Activated T-cell treated with anti-CD3 and anti-CD28 coated beads, Interleukin-2, amount 50 U/mL, for 72 hours (primary cell): ENCODE measurements around the gene RND1. TPM values are rescaled to one million over a fixed set of nuclear protein-coding genes. Genes with fewer than 3 reads are reported as not detected.

Experiments
- ATAC-seq, 2 donors: fragments of 150-1000 bp; cut with Tn5 transposase; replicated peaks in 1 of 2; 2 replicates each; pipeline ENCODE4 v1.10.0; 2021; ENCODE audit warnings: moderate library complexity in 2 of 2, mild to moderate bottlenecking in 1 of 2
- DNase-seq, 2 donors: peaks; one replicate each; pipeline ENCODE4 v3.0.0; 2021 to 2022; ENCODE audit warnings: mixed read lengths in 1 of 2
- H3K27ac Mint-ChIP-seq: one replicate; pipeline ENCODE4 v1.8.0; 2022; ENCODE audit warnings: mild to moderate bottlenecking, moderate library complexity, mixed read lengths
- H3K27me3 Mint-ChIP-seq: one replicate; pipeline ENCODE4 v1.8.0; 2022; ENCODE audit warnings: low read depth, mixed read lengths
- H3K36me3 Mint-ChIP-seq, 2 donors: one replicate each; pipeline ENCODE4 v1.8.0; 2022; ENCODE audit warnings: mixed read lengths in 2 of 2, mild to moderate bottlenecking in 1 of 2; ENCODE audit not compliant: insufficient read depth in 2 of 2
- H3K4me1 Mint-ChIP-seq: one replicate; pipeline ENCODE4 v1.8.0; 2022; ENCODE audit warnings: low read depth, mixed read lengths
- H3K4me3 Mint-ChIP-seq, 2 donors: one replicate each; pipeline ENCODE4 v1.8.0; 2022; ENCODE audit warnings: mild to moderate bottlenecking in 2 of 2, mixed read lengths in 2 of 2, moderate library complexity in 2 of 2
- H3K9me3 Mint-ChIP-seq, 2 donors: one replicate each; pipeline ENCODE4 v1.8.0; 2022; ENCODE audit warnings: mixed read lengths in 2 of 2
- total RNA-seq, 2 donors: library from RNA; stranded (reverse); gene quantifications; one replicate each; pipeline ENCODE4 v1.2.3, GENCODE V29; 2022

The RND1 gene
- total RNA-seq, 2 donors from 2014 or later: 4.5 to 5.5 TPM

DNA sequence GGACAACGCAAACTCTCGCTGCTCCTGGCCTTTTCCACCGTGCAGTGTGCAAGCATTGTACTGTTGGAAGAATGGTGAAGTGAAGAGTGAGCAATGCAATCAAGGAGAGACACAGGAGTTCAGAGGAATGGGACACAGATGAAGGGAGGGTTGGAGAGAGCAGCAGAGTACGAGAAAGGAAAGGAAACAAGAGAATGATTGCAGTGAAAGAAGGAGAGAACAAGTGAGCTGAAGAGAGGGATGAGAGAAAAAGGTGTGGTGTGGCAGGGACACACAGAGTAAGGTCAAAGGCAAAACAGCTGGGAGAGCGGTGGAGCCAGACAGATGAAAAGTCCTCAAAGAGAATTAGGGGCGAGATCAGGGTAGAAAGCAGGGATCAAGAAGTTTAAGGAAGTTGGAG is 34.4 kb downstream of the RND1 start:
- DNase-seq (no peak), ATAC-seq (no peak)
- H3K9me3 Mint-ChIP-seq: no peaks in the 10 kb centered on the region
- peaks cover under 1% of the 10 kb centered on the region for H3K4me1 Mint-ChIP-seq
- H3K4me3 Mint-ChIP-seq: no peak overlapping the region
- no peaks in the 10 kb centered on the region for H3K27me3 Mint-ChIP-seq
- no peak overlapping the region for H3K27ac Mint-ChIP-seq
- H3K36me3 Mint-ChIP-seq: peaks cover 13 to 30% of the 10 kb centered on the region in 2 donors

DNA sequence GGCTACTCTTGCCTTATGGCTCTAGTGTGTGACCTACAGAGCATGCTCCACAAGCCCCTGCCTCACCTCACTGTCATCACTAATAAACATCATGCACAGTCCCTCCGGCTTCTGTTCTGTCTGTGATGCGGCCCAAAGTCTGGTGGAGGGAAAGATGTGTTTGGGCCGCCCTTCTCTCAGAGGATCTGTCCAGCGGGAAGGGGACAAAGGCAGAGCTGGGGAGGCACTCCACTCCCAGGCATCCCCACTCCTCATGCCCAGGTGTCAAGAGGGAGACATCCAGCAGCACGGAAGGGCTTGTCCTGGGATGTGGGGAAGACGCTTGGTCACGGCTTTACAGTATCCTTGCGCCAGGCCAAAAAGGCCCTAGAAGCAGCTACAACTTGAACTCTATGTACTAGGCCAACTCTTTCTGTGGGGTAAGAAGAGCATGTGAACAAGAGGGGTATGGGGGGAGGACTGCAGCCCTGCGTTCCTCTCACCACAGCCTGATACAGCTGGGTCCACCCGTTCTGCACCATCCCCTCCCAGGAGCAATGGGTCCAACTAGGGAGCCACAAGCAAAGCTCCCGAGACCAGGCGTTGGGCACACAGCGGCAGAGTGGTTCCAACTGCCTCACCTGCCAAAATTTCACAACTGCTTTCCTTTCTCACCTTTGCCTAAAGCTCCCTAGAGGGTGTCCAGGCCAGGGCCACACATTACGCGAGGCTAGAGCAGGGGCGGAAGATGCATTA is 36.7 kb downstream of the RND1 start:
- ATAC-seq (no peak), DNase-seq (no peak)
- Mint-ChIP-seq H3K27me3 (no peaks in the 10 kb centered on the region), H3K27ac (peak overlapping the region; percentile 48), H3K9me3 (no peaks in the 10 kb centered on the region), H3K4me3 (no peak overlapping the region), H3K36me3 (peaks cover 11 to 23% of the 10 kb centered on the region in 2 donors), H3K4me1 (peaks cover 4% of the 10 kb centered on the region)

DNA sequence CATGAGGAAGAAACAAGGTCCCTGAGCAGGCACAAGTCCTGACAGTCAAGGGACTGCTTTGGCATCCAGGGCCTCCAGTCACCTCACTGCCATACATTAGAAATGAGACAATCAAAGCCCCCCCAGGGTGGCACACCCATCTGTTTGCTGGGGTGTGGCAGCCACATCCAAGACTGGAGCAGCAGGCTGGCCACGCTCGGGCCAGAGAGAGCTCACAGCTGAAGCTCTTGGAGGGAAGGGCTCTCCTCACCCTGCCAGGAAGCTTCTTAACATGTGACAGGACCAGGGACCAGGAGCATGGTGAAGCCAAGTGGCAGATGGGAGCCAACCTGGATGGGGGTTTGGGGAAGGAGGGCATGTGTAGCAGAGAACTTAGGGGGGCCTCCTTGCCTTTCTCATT is 37.4 kb downstream of the RND1 start:
- peaks cover 4% of the 10 kb centered on the region for H3K4me1 Mint-ChIP-seq
- ATAC-seq (no peak), DNase-seq (no peak)
- no peaks in the 10 kb centered on the region for H3K9me3 Mint-ChIP-seq
- H3K4me3 Mint-ChIP-seq: no peak overlapping the region
- H3K36me3 Mint-ChIP-seq: peaks cover 9 to 19% of the 10 kb centered on the region in 2 donors
- H3K27ac Mint-ChIP-seq: no peak overlapping the region
- H3K27me3 Mint-ChIP-seq: no peaks in the 10 kb centered on the region

DNA sequence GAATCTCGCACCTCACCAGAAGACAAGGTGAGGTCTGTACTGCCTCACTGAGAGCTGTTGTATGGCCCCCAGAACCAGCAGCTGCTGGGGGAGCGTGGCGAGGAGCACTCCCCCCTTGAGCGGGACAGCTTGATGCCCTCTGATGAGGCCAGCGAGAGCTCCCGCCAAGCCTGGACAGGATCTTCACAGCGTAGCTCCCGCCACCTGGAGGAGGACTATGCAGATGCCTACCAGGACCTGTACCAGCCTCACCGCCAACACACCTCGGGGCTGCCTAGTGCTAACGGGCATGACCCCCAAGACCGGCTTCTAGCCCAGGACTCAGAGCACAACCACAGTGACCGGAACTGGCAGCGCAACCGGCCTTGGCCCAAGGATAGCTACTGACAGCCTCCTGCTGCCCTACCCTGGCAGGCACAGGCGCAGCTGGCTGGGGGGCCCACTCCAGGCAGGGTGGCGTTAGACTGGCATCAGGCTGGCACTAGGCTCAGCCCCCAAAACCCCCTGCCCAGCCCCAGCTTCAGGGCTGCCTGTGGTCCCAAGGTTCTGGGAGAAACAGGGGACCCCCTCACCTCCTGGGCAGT is 38.1 kb downstream of the RND1 start:
- H3K27me3 Mint-ChIP-seq: no peaks in the 10 kb centered on the region
- peaks cover 7 to 17% of the 10 kb centered on the region in 2 donors for H3K36me3 Mint-ChIP-seq
- H3K27ac Mint-ChIP-seq: no peak overlapping the region
- DNase-seq (no peak), ATAC-seq (no peak)
- H3K4me3 Mint-ChIP-seq: no peak overlapping the region
- peaks cover 4% of the 10 kb centered on the region for H3K4me1 Mint-ChIP-seq
- H3K9me3 Mint-ChIP-seq: no peaks in the 10 kb centered on the region

GRCh38 chr12:48827026-48827425 is 38.6 kb downstream of the RND1 start:
- H3K4me1 Mint-ChIP-seq: peaks cover 4% of the 10 kb centered on the region
- no peaks in the 10 kb centered on the region for H3K9me3 Mint-ChIP-seq
- H3K4me3 Mint-ChIP-seq: no peak overlapping the region
- H3K36me3 Mint-ChIP-seq: peaks cover 4 to 13% of the 10 kb centered on the region in 2 donors
- DNase-seq (no peak), ATAC-seq (no peak)
- H3K27ac Mint-ChIP-seq: no peak overlapping the region
- no peaks in the 10 kb centered on the region for H3K27me3 Mint-ChIP-seq

- no peak for DNase-seq
- Mint-ChIP-seq H3K27ac (no peak overlapping the region), H3K27me3 (no peaks in the 10 kb centered on the region), H3K4me3 (no peak overlapping the region), H3K4me1 (peaks cover 4% of the 10 kb centered on the region), H3K36me3 (peaks cover 4 to 12% of the 10 kb centered on the region in 2 donors), H3K9me3 (no peaks in the 10 kb centered on the region)
- no peak for ATAC-seq
Measured at GRCh38 chr12:48826209-48826855, 39.3 kb downstream of the RND1 start.

GRCh38 chr12:48824905-48825304 is 40.8 kb downstream of the RND1 start:
- Mint-ChIP-seq H3K9me3 (no peaks in the 10 kb centered on the region), H3K4me1 (peaks cover 4% of the 10 kb centered on the region), H3K27ac (no peak overlapping the region), H3K36me3 (peaks cover 0 to 3% of the 10 kb centered on the region in 2 donors), H3K4me3 (no peak overlapping the region), H3K27me3 (no peaks in the 10 kb centered on the region)
- DNase-seq: no peak
- ATAC-seq: no peak

DNA sequence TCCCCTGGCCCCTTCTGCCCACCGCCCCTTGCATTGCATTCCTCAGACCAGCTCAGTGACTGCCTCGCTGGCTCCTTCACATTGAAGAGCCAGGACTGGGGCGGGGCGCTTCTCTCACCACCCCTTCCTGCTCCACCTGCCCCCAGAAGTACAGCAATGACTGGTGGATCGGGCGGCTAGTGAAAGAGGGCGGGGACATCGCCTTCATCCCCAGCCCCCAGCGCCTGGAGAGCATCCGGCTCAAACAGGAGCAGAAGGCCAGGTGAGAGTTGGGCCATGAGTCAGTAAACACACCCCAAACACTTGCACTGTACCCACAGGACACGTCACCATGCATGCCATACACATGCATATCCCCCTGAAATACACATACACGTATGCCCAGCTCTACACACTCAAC is 41.6 kb downstream of the RND1 start:
- Mint-ChIP-seq H3K4me3 (no peak overlapping the region), H3K27ac (no peak overlapping the region), H3K36me3 (peaks cover 0 to 3% of the 10 kb centered on the region in 2 donors), H3K4me1 (peaks cover 4% of the 10 kb centered on the region), H3K9me3 (no peaks in the 10 kb centered on the region), H3K27me3 (no peaks in the 10 kb centered on the region)
- ATAC-seq: peak; percentile 14 to 79
- peak in 1 of 2 donors; percentile 51 for DNase-seq

DNA sequence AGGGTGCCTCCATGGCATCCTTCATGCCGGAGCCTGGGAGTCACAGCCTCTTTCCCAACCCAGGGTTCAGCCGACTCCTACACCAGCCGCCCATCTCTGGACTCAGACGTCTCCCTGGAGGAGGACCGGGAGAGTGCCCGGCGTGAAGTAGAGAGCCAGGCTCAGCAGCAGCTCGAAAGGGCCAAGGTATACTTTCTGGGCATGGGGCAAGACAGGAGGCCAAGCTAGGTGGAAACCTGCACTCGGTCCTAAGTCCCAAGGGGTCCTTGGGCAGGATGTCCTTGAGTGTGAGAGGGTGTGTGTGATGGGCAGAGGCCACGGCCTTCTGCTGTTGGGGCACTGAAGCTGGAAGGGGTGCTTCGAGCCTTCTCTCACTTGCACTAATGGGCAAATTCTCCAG is 42.4 kb downstream of the RND1 start:
- no peaks in the 10 kb centered on the region for H3K9me3 Mint-ChIP-seq
- DNase-seq (no peak), ATAC-seq (no peak)
- H3K4me1 Mint-ChIP-seq: peaks cover 4% of the 10 kb centered on the region
- H3K4me3 Mint-ChIP-seq: no peak overlapping the region
- H3K27ac Mint-ChIP-seq: no peak overlapping the region
- H3K36me3 Mint-ChIP-seq: no peaks in the 10 kb centered on the region
- no peaks in the 10 kb centered on the region for H3K27me3 Mint-ChIP-seq

GRCh38 chr12:48822711-48823110 is 43.0 kb downstream of the RND1 start:
- no peaks in the 10 kb centered on the region for H3K36me3 Mint-ChIP-seq

DNA sequence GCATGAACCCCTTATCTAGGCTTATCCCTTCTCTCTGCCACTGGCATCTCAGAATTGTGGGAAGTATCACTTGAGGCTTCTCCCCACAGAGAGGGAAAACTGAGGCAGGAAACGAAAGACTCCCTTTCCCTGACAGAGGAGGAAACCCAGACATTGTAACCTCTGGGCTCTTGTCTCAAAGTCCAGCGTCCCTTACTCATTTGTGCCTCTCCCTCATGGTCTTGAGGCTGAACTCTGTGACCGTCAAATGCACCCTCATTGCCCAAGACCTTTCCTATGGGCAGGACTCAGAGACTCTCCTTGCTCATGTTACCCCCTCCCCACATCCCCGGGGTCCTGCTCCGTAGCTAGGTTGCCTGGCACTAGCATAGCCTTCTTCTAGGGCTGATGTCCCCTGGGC is 43.5 kb downstream of the RND1 start:
- H3K36me3 Mint-ChIP-seq: no peaks in the 10 kb centered on the region
- no peaks in the 10 kb centered on the region for H3K9me3 Mint-ChIP-seq
- no peak overlapping the region for H3K4me3 Mint-ChIP-seq
- no peak for DNase-seq
- no peak overlapping the region for H3K27ac Mint-ChIP-seq
- H3K27me3 Mint-ChIP-seq: peaks cover 10% of the 10 kb centered on the region
- peaks cover 12% of the 10 kb centered on the region for H3K4me1 Mint-ChIP-seq
- ATAC-seq: no peak

More at GRCh38 chr12:48822711-48823110, 43.0 kb downstream of the RND1 start:
- Mint-ChIP-seq H3K4me3 (no peak overlapping the region), H3K9me3 (no peaks in the 10 kb centered on the region), H3K27ac (no peak overlapping the region), H3K27me3 (peaks cover 4% of the 10 kb centered on the region), H3K4me1 (peaks cover 6% of the 10 kb centered on the region)
- DNase-seq (no peak), ATAC-seq (no peak)

GRCh38 chr12:48819986-48820725 is 45.5 kb downstream of the RND1 start:
- no peaks in the 10 kb centered on the region for H3K9me3 Mint-ChIP-seq
- DNase-seq: no peak
- peaks cover 22% of the 10 kb centered on the region for H3K27me3 Mint-ChIP-seq
- no peak overlapping the region for H3K27ac Mint-ChIP-seq
- H3K4me1 Mint-ChIP-seq: peaks cover 25% of the 10 kb centered on the region
- no peak for ATAC-seq
- H3K4me3 Mint-ChIP-seq: no peak overlapping the region
- H3K36me3 Mint-ChIP-seq: no peaks in the 10 kb centered on the region
